H1 (cell line): Measurements from ENCODE around the gene AKIRIN1. TPM values are rescaled to one million over a fixed set of nuclear protein-coding genes. Genes with fewer than 3 reads are reported as not detected.

Experiments used
- BCL11A ChIP-seq, 2 experiments: IDR thresholded peaks; one replicate each; pipeline ENCODE4 v1.6.1; 2011; ENCODE audit warnings: low read depth in 2 of 2, low read length in 2 of 2, mild to moderate bottlenecking in 2 of 2
- BRCA1 ChIP-seq: IDR thresholded peaks from 2 replicates; pipeline ENCODE4 v1.6.1; 2012; ENCODE audit warnings: low read depth, low read length, improper control_type of control experiment
- GABPA ChIP-seq: IDR thresholded peaks from 2 replicates; pipeline ENCODE4 v1.6.1; 2011; ENCODE audit warnings: mild to moderate bottlenecking, low read length, moderate library complexity, borderline replicate concordance; ENCODE audit not compliant: insufficient read depth
- HDAC2 ChIP-seq, 2 experiments: fragments of 300-600 bp in 1 of 2; sonication (generic) in 1 of 2; IDR thresholded peaks; 2 replicates each; pipeline ENCODE4 v1.6.1; 2011 to 2012; ENCODE audit warnings: low read depth in 2 of 2, low read length in 2 of 2, mild to moderate bottlenecking in 2 of 2, moderate library complexity in 2 of 2, borderline replicate concordance in 1 of 2, inconsistent platforms in 1 of 2
- KDM1A ChIP-seq: fragments of 200-600, 300-600 bp; sonication (generic); IDR thresholded peaks from 2 replicates; pipeline ENCODE4 v1.7.1; 2016; ENCODE audit warnings: mild to moderate bottlenecking, low read length, borderline replicate concordance
- KDM5A ChIP-seq: fragments of 200-600 bp; IDR thresholded peaks from 2 replicates; pipeline ENCODE4 v1.7.1; 2012; ENCODE audit warnings: mild to moderate bottlenecking, low read length, inconsistent platforms, mixed read lengths
- NANOG ChIP-seq: IDR thresholded peaks from 2 replicates; pipeline ENCODE4 v1.6.1; 2011; ENCODE audit warnings: low read length, low read depth, mild to moderate bottlenecking, inconsistent platforms; ENCODE audit not compliant: insufficient read depth, poor library complexity, severe bottlenecking
- PHF8 ChIP-seq: fragments of 200-600 bp; sonication (generic); conservative IDR thresholded peaks from 2 replicates; pipeline ENCODE4 v1.7.1; 2012; ENCODE audit warnings: low read depth, mild to moderate bottlenecking, inconsistent platforms, low read length, moderate library complexity
- RAD21 ChIP-seq, 2 experiments: IDR thresholded peaks in 1 of 2; conservative IDR thresholded peaks in 1 of 2; 2 replicates each; pipeline ENCODE4 v1.6.1; 2011; ENCODE audit warnings: low read depth in 2 of 2, low read length in 2 of 2, improper control_type of control experiment in 1 of 2, inconsistent platforms in 1 of 2, mild to moderate bottlenecking in 1 of 2, moderate library complexity in 1 of 2
- RXRA ChIP-seq: IDR thresholded peaks from 2 replicates; pipeline ENCODE4 v1.6.1; 2011; ENCODE audit warnings: low read depth, mild to moderate bottlenecking, low read length, moderate library complexity; ENCODE audit not compliant: insufficient read depth
- SAP30 ChIP-seq: fragments of 300-600 bp; sonication (generic); IDR thresholded peaks from 2 replicates; pipeline ENCODE4 v1.7.1; 2012; ENCODE audit warnings: low read length, moderate library complexity, mild to moderate bottlenecking, inconsistent platforms; ENCODE audit not compliant: insufficient read depth, insufficient replicate concordance
- SIN3A ChIP-seq, 2 experiments: IDR thresholded peaks in 1 of 2; conservative IDR thresholded peaks in 1 of 2; 2 replicates each; pipeline ENCODE4 v1.6.1; 2011 to 2012; ENCODE audit warnings: low read length in 2 of 2, improper control_type of control experiment in 1 of 2, low read depth in 1 of 2, mild to moderate bottlenecking in 1 of 2
- SP1 ChIP-seq: IDR thresholded peaks from 2 replicates; pipeline ENCODE4 v1.6.1; 2011; ENCODE audit warnings: low read depth, low read length
- SP2 ChIP-seq: IDR thresholded peaks from 2 replicates; pipeline ENCODE4 v1.6.1; 2012; ENCODE audit warnings: mild to moderate bottlenecking, low read length, inconsistent platforms
- SRF ChIP-seq: IDR thresholded peaks from 2 replicates; pipeline ENCODE4 v1.6.1; 2011; ENCODE audit warnings: mild to moderate bottlenecking, low read depth, low read length, moderate library complexity
- TBP ChIP-seq: IDR thresholded peaks from 2 replicates; pipeline ENCODE4 v1.6.1; 2011; ENCODE audit warnings: low read depth, low read length, improper control_type of control experiment
- YY1 ChIP-seq: IDR thresholded peaks from 2 replicates; pipeline ENCODE4 v1.6.1; 2011; ENCODE audit warnings: low read depth, mild to moderate bottlenecking, low read length
- polyA plus RNA-seq, 7 experiments: library from polyadenylated mRNA; depleted of rRNA in 3 of 7; stranded (reverse) in 5 of 7; unstranded in 2 of 7; fragments of >200 nt in 5 of 7; fragments of 200-250 nt in 2 of 7; gene quantifications; 1 replicate in 5 of 7; 2 replicates in 1 of 7; 4 replicates in 1 of 7; pipeline versions ENCODE4 v1.2.1 to v1.2.3, GENCODE V29; 2011 to 2013; ENCODE audit warnings: missing spikeins in 2 of 7, mixed read lengths in 2 of 7
- total RNA-seq: library from RNA; stranded (reverse); fragmentation: NEBNext Ultra II Directional; extraction: Animal tissue kit (Norgen Biotek cat#: 25700); gene quantifications from 2 replicates; pipeline ENCODE4 v1.2.1, GENCODE V29; 2021
- TF ChIP-seq, protein P1 (sequence below): IDR thresholded peaks from 2 replicates; pipeline ENCODE4 v1.6.1; 2011; ENCODE audit warnings: low read length, improper control_type of control experiment

The AKIRIN1 gene
- total and polyA plus RNA-seq, 2 of the 8 experiments (the other 6 are each of a cell fraction or from before 2014, with no cell fraction given) = 148 to 236 TPM

DNA sequence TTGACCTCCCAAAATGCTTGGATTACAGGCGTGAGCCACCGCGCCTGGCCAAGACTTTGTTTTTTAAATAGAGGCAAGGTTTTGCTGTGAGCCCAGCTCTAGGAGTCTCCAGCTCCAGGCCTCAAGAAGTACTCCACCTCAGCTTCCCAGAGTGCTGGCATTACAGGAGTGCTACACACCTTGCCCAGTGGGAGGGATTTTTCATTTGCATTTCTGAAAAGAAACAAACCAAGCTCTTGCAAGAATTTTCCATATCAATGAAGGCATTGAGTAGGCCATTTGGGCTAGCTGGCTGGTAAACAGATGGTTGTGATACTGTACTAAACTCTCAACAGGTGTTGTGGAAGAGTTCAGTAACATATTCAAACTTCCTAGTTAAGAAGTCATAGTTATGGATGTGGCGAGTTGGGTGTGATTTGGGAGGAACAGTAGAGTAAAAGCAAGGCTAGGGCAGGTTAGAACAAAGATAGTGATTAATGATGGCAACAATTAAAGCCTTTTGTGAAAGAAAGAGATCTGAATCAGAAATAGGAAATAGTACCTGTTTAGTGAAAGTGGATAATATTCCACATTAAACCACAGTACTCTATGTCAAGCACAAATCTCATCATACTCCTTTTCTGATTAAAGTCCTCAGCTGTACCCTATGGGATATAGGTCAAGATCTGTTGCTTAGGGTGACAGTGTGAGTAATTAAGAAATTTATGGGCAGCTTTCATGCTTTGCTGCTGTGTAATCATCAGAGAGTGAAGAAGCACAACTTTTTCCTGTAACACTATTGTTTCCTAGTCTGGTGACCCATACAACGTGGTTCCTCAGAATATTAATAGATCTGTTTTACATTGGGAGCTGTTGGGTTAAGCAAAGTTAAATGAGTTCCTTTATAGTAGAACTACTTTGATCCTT lies 10.7 kb downstream of the AKIRIN1 start (continued):
- TF ChIP-seq HDAC2 (IDR thresholded peaks at IDR 0.05; ENCODE audit: borderline replicate concordance in 1 of 2, low read depth in 2 of 2, low read length in 2 of 2) (0 out of 4 replicates have a peak, but pooled peaks of 1 of the 2 experiments have one; percentile 4), SIN3A (conservative IDR thresholded peaks at IDR 0.05 in 1 of 2, IDR thresholded peaks at IDR 0.05 in 1 of 2; ENCODE audit: low read depth in 1 of 2, low read length in 2 of 2) (no peak), RAD21 (IDR thresholded peaks at IDR 0.05 in 1 of 2, conservative IDR thresholded peaks at IDR 0.05 in 1 of 2; ENCODE audit: low read depth in 2 of 2, low read length in 2 of 2) (0 out of 4 replicates have a peak, but pooled peaks of 1 of the 2 experiments have one; percentile 9), TBP (no peak), NANOG (peak; percentile 81), GABPA (no peak), KDM1A (no peak), KDM5A (no peak), SP2 (no peak), SAP30 (no peak), SP1 (0 out of 2 replicates have a peak, but pooled peaks have one; percentile 32), YY1 (no peak), BRCA1 (no peak), RXRA (no peak), BCL11A (IDR thresholded peaks at IDR 0.05; ENCODE audit: low read depth in 2 of 2, low read length in 2 of 2) (no peak), SRF (no peak), PHF8 (no peak)
- TF ChIP-seq, protein P1, sequence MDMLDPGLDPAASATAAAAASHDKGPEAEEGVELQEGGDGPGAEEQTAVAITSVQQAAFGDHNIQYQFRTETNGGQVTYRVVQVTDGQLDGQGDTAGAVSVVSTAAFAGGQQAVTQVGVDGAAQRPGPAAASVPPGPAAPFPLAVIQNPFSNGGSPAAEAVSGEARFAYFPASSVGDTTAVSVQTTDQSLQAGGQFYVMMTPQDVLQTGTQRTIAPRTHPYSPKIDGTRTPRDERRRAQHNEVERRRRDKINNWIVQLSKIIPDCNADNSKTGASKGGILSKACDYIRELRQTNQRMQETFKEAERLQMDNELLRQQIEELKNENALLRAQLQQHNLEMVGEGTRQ = no peak
